ENCODE measurements around the gene KANTR. TPM values are rescaled to one million over a fixed set of nuclear protein-coding genes. Genes with fewer than 3 reads are reported as not detected.
A peak's percentile ranks its signal among the peaks of the same experiment; 100 is the strongest.

The KANTR gene
- total RNA-seq, 1 donor from 2014 or later = 10.5 TPM

- Mint-ChIP-seq H3K36me3 (ENCODE audit: low read depth, unreplicated experiment) (peaks cover 17% of the 10 kb centered on the region), H3K9me3 (ENCODE audit: unreplicated experiment) (no peaks in the 10 kb centered on the region), H3K4me3 (ENCODE audit: unreplicated experiment) (peak within 1 kb of the TSS; percentile 91), H3K4me1 (ENCODE audit: unreplicated experiment) (peaks cover 16% of the 10 kb centered on the region), H3K27ac (ENCODE audit: unreplicated experiment) (peak within 1 kb of the TSS; percentile 81), H3K27me3 (ENCODE audit: unreplicated experiment) (peaks cover 7% of the 10 kb centered on the region)
- TF ChIP-seq CTCF (IDR thresholded peaks at IDR 0.05; ENCODE audit: unreplicated experiment) = no peak
- DNase-seq (ENCODE audit: low spot score) = peak; percentile 90
These were observed 11.8 kb upstream of the KANTR start, which contains the start of gene TSPYL2 for GRCh38 chrX:53081925-53082772. Gene TSPYL2, plus strand, starts transcription at chrX:53082367. Its CDS starts 132 bp downstream, at chrX:53082499.

GRCh38 chrX:53082773-53083616, 10.9 kb upstream of the KANTR start:
- Mint-ChIP-seq H3K4me1 (ENCODE audit: unreplicated experiment) (peaks cover 24% of the 10 kb centered on the region), H3K9me3 (ENCODE audit: unreplicated experiment) (no peaks in the 10 kb centered on the region), H3K27me3 (ENCODE audit: unreplicated experiment) (peaks cover 6% of the 10 kb centered on the region), H3K4me3 (ENCODE audit: unreplicated experiment) (peak overlapping the region; percentile 91), H3K27ac (ENCODE audit: unreplicated experiment) (peak overlapping the region; percentile 77), H3K36me3 (ENCODE audit: low read depth, unreplicated experiment) (peaks cover 17% of the 10 kb centered on the region)
- no peak for TF ChIP-seq CTCF (IDR thresholded peaks at IDR 0.05; ENCODE audit: unreplicated experiment)
- DNase-seq (ENCODE audit: low spot score) = no peak

GRCh38 chrX:53084043-53084570, 9.8 kb upstream of the KANTR start:
- DNase-seq (ENCODE audit: low spot score) = no peak
- H3K4me3 Mint-ChIP-seq (ENCODE audit: unreplicated experiment) = peak overlapping the region; percentile 84
- TF ChIP-seq CTCF (IDR thresholded peaks at IDR 0.05; ENCODE audit: unreplicated experiment) = no peak
- peaks cover 27% of the 10 kb centered on the region for H3K4me1 Mint-ChIP-seq (ENCODE audit: unreplicated experiment)
- peaks cover 6% of the 10 kb centered on the region for H3K27me3 Mint-ChIP-seq (ENCODE audit: unreplicated experiment)
- H3K9me3 Mint-ChIP-seq (ENCODE audit: unreplicated experiment) = no peaks in the 10 kb centered on the region
- H3K27ac Mint-ChIP-seq (ENCODE audit: unreplicated experiment) = peak overlapping the region; percentile 70
- peaks cover 17% of the 10 kb centered on the region for H3K36me3 Mint-ChIP-seq (ENCODE audit: low read depth, unreplicated experiment)

GRCh38 chrX:53084863-53085262, 9.1 kb upstream of the KANTR start:
- no peak for DNase-seq (ENCODE audit: low spot score)
- Mint-ChIP-seq H3K27ac (ENCODE audit: unreplicated experiment) (no peak overlapping the region), H3K27me3 (ENCODE audit: unreplicated experiment) (peaks cover 6% of the 10 kb centered on the region), H3K9me3 (ENCODE audit: unreplicated experiment) (no peaks in the 10 kb centered on the region), H3K4me1 (ENCODE audit: unreplicated experiment) (peaks cover 27% of the 10 kb centered on the region), H3K36me3 (ENCODE audit: low read depth, unreplicated experiment) (peaks cover 17% of the 10 kb centered on the region), H3K4me3 (ENCODE audit: unreplicated experiment) (no peak overlapping the region)
- no peak for TF ChIP-seq CTCF (IDR thresholded peaks at IDR 0.05; ENCODE audit: unreplicated experiment)

Measured in endothelial cell (in vitro differentiated cells).